ENCODE data around the gene SLC66A3. TPM values are rescaled to one million over a fixed set of nuclear protein-coding genes. Genes with fewer than 3 reads are reported as not detected.

Gene SLC66A3
- polyA plus RNA-seq, 1 donor (not counting 4 experiments of a cell fraction or from before 2014, with no cell fraction given), result 31.1 TPM

- dilution Hi-C loops (cut with MboI; ENCODE audit: extremely low pct_ligation_motif_present, low sequenced_read_pairs), result no loop called here
- DNase-seq (ENCODE audit: low read depth, low spot score) (peak; percentile 65), FAIRE-seq (no peak)
These were observed 315 bp upstream of the SLC66A3 start for GRCh38 chr2:11154923-11155380.

GRCh38 chr2:11156396-11157075, 1.3 kb downstream of the SLC66A3 start:
- H3K79me2 ChIP-seq (ENCODE audit: control insufficient read depth, insufficient read depth, low read length), result no peaks in the 10 kb centered on the region
- no peaks in the 10 kb centered on the region for H3K36me3 ChIP-seq (ENCODE audit: control insufficient read depth in 2 of 2, extremely low read depth in 1 of 2, insufficient read depth in 2 of 2, low read length in 2 of 2)
- DNase-seq (ENCODE audit: low read depth, low spot score) (no peak), FAIRE-seq (no peak)
- peak overlapping the region; percentile 73 for H3K4me2 ChIP-seq (ENCODE audit: control insufficient read depth, extremely low read depth, insufficient read depth, low read depth, low read length)
- no peak overlapping the region for H3K9ac ChIP-seq (ENCODE audit: control insufficient read depth, extremely low read depth, insufficient read depth, low read length)
- peaks cover 9% of the 10 kb centered on the region for H3K4me1 ChIP-seq (ENCODE audit: control insufficient read depth, extremely low read depth, insufficient read depth, low read length)
- dilution Hi-C loops (cut with MboI; ENCODE audit: extremely low pct_ligation_motif_present, low sequenced_read_pairs), result no loop called here
- H3K9me3 ChIP-seq (ENCODE audit: control insufficient read depth, low read depth, low read length), result no peaks in the 10 kb centered on the region
- no peaks in the 10 kb centered on the region for H3K27me3 ChIP-seq (ENCODE audit: control insufficient read depth, extremely low read depth, insufficient read depth, low read length)
- H4K20me1 ChIP-seq (ENCODE audit: control insufficient read depth, extremely low read depth, insufficient read depth, low read length), result no peaks in the 10 kb centered on the region
- no peak overlapping the region for H3K4me3 ChIP-seq (ENCODE audit: control insufficient read depth in 2 of 3, extremely low read depth in 1 of 3, insufficient read depth in 2 of 3, low read depth in 1 of 3, low read length in 3 of 3)
- no peaks in the 10 kb centered on the region for H3K9me1 ChIP-seq (ENCODE audit: control insufficient read depth, extremely low read depth, insufficient read depth, low read length)
- TF ChIP-seq, protein P1, sequence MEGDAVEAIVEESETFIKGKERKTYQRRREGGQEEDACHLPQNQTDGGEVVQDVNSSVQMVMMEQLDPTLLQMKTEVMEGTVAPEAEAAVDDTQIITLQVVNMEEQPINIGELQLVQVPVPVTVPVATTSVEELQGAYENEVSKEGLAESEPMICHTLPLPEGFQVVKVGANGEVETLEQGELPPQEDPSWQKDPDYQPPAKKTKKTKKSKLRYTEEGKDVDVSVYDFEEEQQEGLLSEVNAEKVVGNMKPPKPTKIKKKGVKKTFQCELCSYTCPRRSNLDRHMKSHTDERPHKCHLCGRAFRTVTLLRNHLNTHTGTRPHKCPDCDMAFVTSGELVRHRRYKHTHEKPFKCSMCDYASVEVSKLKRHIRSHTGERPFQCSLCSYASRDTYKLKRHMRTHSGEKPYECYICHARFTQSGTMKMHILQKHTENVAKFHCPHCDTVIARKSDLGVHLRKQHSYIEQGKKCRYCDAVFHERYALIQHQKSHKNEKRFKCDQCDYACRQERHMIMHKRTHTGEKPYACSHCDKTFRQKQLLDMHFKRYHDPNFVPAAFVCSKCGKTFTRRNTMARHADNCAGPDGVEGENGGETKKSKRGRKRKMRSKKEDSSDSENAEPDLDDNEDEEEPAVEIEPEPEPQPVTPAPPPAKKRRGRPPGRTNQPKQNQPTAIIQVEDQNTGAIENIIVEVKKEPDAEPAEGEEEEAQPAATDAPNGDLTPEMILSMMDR (optimal IDR thresholded peaks at IDR 0.05 in 1 of 3, IDR thresholded peaks at IDR 0.05 in 1 of 3, conservative IDR thresholded peaks at IDR 0.05 in 1 of 3; ENCODE audit: extremely low read depth in 1 of 3, insufficient read depth in 2 of 3, low read length in 3 of 3), result no peak
- TF ChIP-seq EZH2 (IDR thresholded peaks at IDR 0.05; ENCODE audit: low read length), result no peak
- no peak overlapping the region for H3K27ac ChIP-seq (ENCODE audit: control insufficient read depth, insufficient read depth, low read length)
- no peak overlapping the region for H2AFZ ChIP-seq (ENCODE audit: control insufficient read depth, low read length)

More at GRCh38 chr2:11154923-11155380, 315 bp upstream of the SLC66A3 start:
- Histone ChIP-seq H3K4me1 (ENCODE audit: control insufficient read depth, extremely low read depth, insufficient read depth, low read length) (peaks cover 9% of the 10 kb centered on the region), H3K9ac (ENCODE audit: control insufficient read depth, extremely low read depth, insufficient read depth, low read length) (peak overlapping the region; percentile 69), H3K4me2 (ENCODE audit: control insufficient read depth, extremely low read depth, insufficient read depth, low read depth, low read length) (peak overlapping the region; percentile 92), H3K27me3 (ENCODE audit: control insufficient read depth, extremely low read depth, insufficient read depth, low read length) (no peaks in the 10 kb centered on the region), H3K27ac (ENCODE audit: control insufficient read depth, insufficient read depth, low read length) (peak overlapping the region; percentile 66), H3K36me3 (ENCODE audit: control insufficient read depth in 2 of 2, extremely low read depth in 1 of 2, insufficient read depth in 2 of 2, low read length in 2 of 2) (no peaks in the 10 kb centered on the region), H2AFZ (ENCODE audit: control insufficient read depth, low read length) (peak overlapping the region; percentile 87), H3K79me2 (ENCODE audit: control insufficient read depth, insufficient read depth, low read length) (no peaks in the 10 kb centered on the region), H3K9me3 (ENCODE audit: control insufficient read depth, low read depth, low read length) (no peaks in the 10 kb centered on the region), H3K4me3 (ENCODE audit: control insufficient read depth in 2 of 3, extremely low read depth in 1 of 3, insufficient read depth in 2 of 3, low read depth in 1 of 3, low read length in 3 of 3) (peak overlapping the region; percentile 59 to 81 (median 69)), H3K9me1 (ENCODE audit: control insufficient read depth, extremely low read depth, insufficient read depth, low read length) (no peaks in the 10 kb centered on the region), H4K20me1 (ENCODE audit: control insufficient read depth, extremely low read depth, insufficient read depth, low read length) (no peaks in the 10 kb centered on the region)
- no peak for TF ChIP-seq EZH2 (IDR thresholded peaks at IDR 0.05; ENCODE audit: low read length)
- TF ChIP-seq, protein P1 (optimal IDR thresholded peaks at IDR 0.05 in 1 of 3, IDR thresholded peaks at IDR 0.05 in 1 of 3, conservative IDR thresholded peaks at IDR 0.05 in 1 of 3; ENCODE audit: extremely low read depth in 1 of 3, insufficient read depth in 2 of 3, low read length in 3 of 3), result no peak
